22Rv1 (cell line): Measurements from ENCODE around the gene LNX2.
A peak's percentile ranks its signal among the peaks of the same experiment; 100 is the strongest.

Experiments used
- H3K27ac ChIP-seq: fragments of 450-650 bp; 2 replicates; pipeline ENCODE4 v1.5.1; 2017
- CTCF ChIP-seq: fragments of 450-650 bp; IDR thresholded peaks from 2 replicates; pipeline ENCODE4 v1.5.1; 2017; ENCODE audit warnings: mild to moderate bottlenecking
- ZFX ChIP-seq: fragments of 450-650 bp; IDR thresholded peaks from 2 replicates; pipeline ENCODE4 v1.6.1; 2017; ENCODE audit warnings: antibody characterized with exemption, borderline replicate concordance

The LNX2 gene

GRCh38 chr13:27620377-27621115 is at the start of gene LNX2:
Gene LNX2, minus strand, starts transcription at chr13:27620529. Its CDS starts 38,826 bp downstream, at chr13:27581703.
- H3K27ac ChIP-seq: peak within 1 kb of the TSS; percentile 98
- TF ChIP-seq ZFX (no peak), CTCF (peak; percentile 15; the same call in 1 of the 2 replicates)

GRCh38 chr13:27667946-27668345 is 47.6 kb upstream of the LNX2 start:
- TF ChIP-seq CTCF: no peak
- no peak for TF ChIP-seq ZFX
- H3K27ac ChIP-seq: no peak overlapping the region

- TF ChIP-seq CTCF (no peak), ZFX (no peak)
- H3K27ac ChIP-seq: no peak overlapping the region
These were observed 46.6 kb upstream of the LNX2 start for GRCh38 chr13:27666951-27667350.

- H3K27ac ChIP-seq: no peak overlapping the region
- no peak for TF ChIP-seq ZFX
- no peak for TF ChIP-seq CTCF
These were observed 45.4 kb upstream of the LNX2 start for GRCh38 chr13:27665761-27666160.

GRCh38 chr13:27665333-27665732 is 45.0 kb upstream of the LNX2 start:
- no peak overlapping the region for H3K27ac ChIP-seq
- TF ChIP-seq ZFX (no peak), CTCF (no peak)

- TF ChIP-seq CTCF (no peak), ZFX (no peak)
- H3K27ac ChIP-seq: no peak overlapping the region
These were observed 43.6 kb upstream of the LNX2 start for GRCh38 chr13:27663947-27664346.

GRCh38 chr13:27662738-27663470 is 42.6 kb upstream of the LNX2 start:
- H3K27ac ChIP-seq: no peak overlapping the region
- TF ChIP-seq CTCF (no peak), ZFX (no peak)
